ENCODE data around the gene PCSK4.
A peak's percentile ranks its signal among the peaks of the same experiment; 100 is the strongest.
"Not testable (repeated sequence)": the region's sequence is repeated elsewhere in the genome, so short reads cannot be mapped to it uniquely, and the experiment has no call there.

The PCSK4 gene

DNA sequence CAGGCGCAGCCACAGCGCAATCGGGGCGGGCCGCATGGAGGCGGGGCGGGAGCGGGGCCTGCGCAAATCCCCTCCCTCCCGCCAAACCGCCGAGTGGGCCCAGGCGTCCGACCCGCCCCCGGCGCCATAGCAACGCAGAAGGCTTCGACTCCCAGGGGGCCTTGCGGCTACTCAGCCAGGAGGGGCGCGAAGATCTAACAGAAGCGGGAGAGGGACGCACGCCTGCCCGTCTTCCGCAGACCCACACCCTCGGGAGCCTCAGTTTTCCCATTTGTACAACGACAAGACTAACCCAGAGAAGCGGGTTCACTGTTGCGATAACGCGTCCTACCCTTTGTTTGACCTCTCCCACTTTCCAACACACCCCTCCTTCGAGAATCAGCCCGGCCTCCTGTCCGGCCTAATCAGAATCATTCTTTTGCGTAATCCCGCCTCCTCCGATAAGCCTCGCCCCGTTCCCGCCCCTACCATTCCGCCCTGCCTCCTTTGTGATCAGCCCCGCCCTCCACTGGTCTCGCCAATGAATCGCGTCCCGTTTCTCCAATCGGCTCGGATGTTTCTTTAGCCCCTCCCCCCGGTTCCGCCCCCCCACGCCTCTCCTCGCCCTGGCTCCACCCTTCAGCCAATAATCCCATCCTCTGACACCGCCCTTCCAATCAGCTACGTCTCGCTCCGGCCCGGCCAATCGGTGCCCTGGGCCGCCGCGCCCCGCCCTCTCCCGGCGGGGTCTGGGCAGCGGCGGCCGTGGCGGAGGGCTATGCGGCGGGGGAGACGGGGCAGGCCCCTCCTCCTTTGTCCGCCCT, at the start of gene PCSK4:
PCSK4 (minus strand) TSS at position 40 of the 803 bp plus-strand sequence; CDS start at position 36, 4 bp downstream.
- DNase-seq (ENCODE audit: low read depth, low spot score), result peak; percentile 97

GRCh38 chr19:1539749-1540148, 49.6 kb upstream of the PCSK4 start:
- DNase-seq (ENCODE audit: low read depth, low spot score), result not testable (repeated sequence)

- DNase-seq (ENCODE audit: low read depth, low spot score), result no peak
Observed at GRCh38 chr19:1538978-1539377, 48.8 kb upstream of the PCSK4 start.

GRCh38 chr19:1535699-1536098, 45.5 kb upstream of the PCSK4 start:
- not testable (repeated sequence) for DNase-seq (ENCODE audit: low read depth, low spot score)

DNA sequence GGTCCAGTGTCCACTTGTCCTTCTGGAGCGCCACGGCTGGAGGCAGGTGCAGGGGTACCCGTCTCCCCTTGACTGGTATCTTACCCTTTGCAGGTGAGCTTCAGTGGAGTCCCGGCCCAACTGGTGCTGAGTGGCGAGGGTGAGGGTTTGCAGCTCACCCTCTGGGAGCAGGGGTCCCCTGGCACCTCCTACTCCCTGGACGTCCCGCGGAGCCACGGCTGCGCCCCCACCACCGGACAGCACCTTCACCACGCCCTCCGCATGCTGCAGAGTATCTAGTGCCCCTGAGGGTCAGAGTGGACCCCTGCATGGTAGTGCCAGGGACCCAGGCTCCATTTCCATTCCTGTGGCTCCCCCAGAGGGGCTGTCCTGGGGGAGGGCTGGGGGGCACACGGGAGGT, 44.8 kb upstream of the PCSK4 start:
- no peak for DNase-seq (ENCODE audit: low read depth, low spot score)

DNA sequence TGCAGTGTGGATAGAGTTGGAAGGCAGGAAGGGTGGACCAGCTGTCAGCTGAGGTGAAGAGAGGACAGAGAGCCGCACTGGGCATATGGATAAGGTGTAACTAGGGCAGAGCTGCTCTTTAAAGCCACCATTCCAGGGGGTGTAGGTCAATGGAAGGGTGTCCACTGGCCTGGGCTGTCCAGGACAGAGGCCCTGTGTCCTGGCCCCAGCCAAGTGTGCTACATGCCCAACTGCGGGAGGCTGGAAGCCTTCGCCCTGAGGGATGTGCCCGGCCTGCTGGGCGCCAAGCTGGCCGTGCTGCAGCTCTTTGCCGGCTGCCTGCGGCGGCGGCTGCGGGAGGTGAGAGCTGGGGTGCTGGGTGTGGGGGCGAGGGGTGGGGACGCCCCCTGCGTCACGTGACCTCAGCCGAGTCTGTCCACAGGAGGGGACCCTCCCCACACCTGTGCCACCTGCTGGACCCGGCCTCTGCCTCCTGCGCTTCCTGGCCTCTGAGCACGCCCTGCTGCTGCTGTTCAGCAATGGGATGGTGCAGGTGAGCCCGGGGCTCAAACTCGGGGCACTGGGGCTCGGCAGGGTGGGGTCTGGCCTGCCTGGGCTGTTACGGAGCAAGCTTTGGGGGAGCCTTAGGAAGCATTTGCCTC, 43.5 kb upstream of the PCSK4 start:
- no peak for DNase-seq (ENCODE audit: low read depth, low spot score)

DNA sequence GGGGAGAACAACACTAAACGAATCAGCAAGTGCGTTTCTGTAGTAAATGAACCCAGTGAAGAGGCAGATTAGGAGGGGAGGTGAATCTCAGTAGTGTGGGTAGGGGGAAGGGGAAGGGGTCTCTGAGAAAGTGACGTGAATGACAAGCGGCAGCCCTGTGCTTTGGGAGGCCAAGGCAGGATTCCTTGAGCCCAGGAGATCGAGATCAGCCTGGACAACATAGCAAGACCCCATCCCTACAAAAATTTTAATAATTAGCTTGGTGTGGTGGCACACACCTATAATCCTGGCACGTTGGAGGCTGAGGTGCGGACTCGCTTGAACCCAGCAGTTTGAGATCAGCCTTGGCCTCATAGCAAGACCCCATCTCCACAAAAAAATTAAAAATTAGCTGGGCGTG, 41.9 kb upstream of the PCSK4 start:
- no peak for DNase-seq (ENCODE audit: low read depth, low spot score)

- no peak for DNase-seq (ENCODE audit: low read depth, low spot score)
Observed at GRCh38 chr19:1531587-1531986, 41.4 kb upstream of the PCSK4 start.

- not testable (repeated sequence) for DNase-seq (ENCODE audit: low read depth, low spot score)
Observed at GRCh38 chr19:1530856-1531255, 40.7 kb upstream of the PCSK4 start.

DNA sequence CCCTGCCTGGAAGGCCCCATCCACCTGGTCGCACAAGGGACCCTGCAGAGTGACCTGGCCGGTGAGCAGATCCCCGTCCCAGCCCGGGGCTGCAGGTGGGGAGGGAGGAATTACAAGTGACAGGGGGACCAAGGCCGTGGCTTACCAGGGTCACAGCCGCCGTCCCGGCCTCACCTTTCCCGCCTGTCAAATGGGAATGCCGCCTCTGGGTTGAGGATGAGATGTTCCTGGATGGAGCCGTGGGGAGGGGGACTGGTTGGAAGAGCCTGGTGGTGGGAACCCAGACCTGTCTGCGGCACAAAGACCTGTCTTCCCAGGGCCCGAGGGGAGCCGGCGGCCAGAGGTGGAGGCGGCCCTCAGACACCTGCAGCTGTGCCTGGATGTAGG, 39.3 kb upstream of the PCSK4 start:
- no peak for DNase-seq (ENCODE audit: low read depth, low spot score)

DNA sequence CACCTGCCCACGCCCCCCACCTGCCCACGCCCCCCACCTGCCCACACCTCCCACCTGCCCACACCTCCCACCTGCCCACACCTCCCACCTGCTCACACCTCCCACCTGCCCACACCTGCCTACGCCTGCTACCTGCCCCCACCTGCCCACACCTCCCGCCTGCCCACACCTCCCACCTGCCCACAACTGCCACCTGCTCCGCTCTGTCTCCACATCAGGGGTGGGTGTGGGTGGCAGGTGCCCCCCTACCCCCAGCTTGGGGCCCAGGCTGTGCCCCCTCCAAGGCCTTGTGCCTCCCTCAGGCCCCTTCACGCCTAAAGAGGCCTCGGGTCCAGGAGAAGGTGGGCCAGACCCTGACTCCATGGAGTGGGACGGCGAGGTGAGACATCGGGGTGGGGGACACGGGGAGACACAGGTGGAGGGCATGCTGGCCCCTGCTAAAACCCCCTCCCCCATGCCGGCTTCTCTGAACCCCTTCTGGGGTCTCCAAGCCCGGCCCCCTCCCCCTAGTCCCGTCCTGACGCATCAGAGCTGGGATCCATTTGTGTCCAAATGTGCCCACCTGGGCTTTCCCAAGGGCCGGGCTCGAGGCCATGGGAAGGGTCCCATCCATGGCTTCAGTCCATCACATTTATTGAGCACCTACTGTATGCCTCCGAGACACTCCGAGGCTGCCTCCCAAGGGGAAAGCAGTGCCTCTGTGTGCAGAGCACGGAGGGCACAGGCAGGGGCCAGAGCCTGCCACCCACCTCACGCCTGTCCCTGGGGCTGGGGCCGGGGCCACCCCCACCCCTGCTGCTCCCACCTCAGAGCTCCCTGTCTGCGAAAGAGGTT, 38.7 kb upstream of the PCSK4 start:
- no peak for DNase-seq (ENCODE audit: low read depth, low spot score)

DNA sequence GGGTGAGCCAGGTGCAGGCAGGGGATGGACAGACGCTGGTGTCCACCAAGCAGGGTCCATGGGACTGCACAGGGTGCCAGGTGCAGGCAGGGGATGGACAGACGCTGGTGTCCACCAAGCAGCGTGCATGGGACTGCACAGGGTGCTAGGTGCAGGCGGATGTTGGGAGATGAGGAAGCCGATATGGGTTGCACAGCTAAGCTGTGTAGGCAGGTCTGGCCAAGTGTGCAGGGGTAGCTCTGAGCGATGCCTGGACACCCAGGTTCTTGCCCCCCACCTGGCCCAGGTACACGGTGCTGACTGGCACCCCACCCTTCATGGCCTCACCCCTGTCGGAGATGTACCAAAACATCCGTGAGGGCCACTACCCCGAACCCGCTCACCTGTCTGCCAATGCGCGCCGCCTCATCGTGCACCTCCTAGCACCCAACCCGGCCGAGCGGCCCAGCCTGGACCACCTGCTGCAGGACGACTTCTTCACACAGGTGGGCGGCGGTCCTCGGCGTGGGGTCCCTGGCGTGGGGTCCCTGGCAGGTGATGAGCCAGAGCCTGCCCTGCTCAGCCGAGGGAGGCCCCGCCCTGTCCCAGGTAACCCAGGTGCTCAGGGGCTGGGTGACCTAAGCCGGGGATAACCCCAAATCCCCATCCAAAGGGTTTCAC, 37.6 kb upstream of the PCSK4 start:
- DNase-seq (ENCODE audit: low read depth, low spot score), result no peak

GRCh38 chr19:1526979-1527649, 37.0 kb upstream of the PCSK4 start:
- no peak for DNase-seq (ENCODE audit: low read depth, low spot score)

DNA sequence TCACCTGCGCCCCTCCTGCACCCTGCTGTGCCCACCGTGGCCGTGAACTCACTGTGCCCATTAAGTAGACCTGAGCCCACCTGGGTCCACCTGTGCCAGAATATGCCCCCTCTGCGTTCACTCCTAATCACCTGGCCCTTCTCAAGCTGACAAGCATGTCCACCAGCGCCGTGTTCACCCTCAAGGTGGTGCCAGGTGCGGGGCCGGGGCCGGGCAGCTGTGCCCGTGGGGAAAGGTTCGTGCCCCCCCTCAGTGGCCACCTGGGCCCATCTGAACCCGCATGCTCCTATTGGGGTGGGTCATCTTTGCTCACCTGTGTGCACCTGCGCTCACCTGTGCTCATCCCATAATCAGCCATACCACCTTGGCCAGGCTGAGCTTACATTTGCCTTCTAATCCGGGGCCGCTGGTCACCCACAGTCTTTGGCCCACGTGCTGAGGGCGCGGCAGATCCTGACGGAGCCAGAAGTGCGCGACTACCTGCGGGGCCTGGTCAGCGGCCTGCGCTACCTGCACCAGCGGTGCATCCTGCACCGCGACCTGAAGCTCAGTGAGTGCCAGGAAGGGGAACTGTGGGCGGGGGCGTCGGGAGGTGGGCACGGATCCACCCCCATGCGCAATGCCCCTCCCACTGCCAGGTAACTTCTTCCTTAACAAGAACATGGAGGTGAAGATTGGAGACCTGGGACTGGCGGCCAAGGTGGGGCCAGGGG, 36.1 kb upstream of the PCSK4 start:
- no peak for DNase-seq (ENCODE audit: low read depth, low spot score)

DNA sequence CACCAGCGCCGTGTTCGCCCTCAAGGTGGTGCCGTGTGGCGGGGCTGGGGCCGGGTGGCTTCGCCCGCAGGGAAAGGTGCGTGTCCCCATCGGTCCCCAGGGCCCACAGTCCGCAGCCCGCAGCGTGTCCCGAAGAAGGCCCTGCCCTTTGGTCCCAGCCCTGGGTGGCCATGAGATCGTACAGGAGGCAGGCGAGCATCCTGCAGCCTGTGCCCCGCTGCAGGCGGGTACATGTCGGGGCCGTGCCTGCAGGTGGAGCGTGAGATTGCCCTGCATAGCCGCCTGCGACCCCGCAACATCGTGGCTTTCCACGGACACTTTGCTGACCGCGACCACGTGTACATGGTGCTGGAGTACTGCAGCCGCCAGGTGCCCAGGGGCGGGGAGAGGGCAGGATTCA, 35.2 kb upstream of the PCSK4 start:
- no peak for DNase-seq (ENCODE audit: low read depth, low spot score)

GRCh38 chr19:1524972-1525325, 34.8 kb upstream of the PCSK4 start:
- DNase-seq (ENCODE audit: low read depth, low spot score), result no peak

DNA sequence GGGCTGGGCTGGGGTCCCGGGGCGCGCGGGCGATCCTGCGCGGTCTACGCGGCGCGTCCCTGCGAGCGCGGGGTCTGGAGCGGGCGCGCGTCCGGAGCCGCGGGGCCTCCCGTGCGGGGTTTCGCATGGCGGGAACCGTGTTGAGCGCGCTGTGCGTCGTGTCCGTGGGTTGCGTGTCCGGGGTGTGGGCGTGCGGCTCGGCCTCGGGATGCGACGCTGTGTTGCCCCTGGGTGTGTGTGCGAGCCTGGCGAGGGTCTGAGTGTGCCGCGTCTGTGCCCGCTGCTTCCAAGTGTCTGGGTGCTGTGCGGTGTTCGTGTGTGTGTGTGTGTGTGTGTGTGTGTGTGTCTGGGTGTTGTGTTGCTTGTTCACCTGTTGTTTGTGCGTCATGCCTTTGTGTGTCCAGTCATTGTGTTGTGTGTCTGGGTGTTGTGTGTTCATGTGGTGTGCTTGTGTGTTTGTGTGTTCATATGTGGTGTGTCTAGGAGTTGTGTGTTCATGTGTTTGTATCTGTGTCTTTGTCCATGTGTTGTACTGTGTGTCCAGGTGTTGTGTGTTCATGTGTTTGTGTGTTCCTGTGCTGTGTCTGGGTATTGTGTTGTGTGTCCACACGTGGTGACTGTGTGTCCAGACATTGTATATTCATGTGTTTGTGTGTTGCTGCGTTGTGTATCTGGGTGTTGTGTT, 34.3 kb upstream of the PCSK4 start:
- no peak for DNase-seq (ENCODE audit: low read depth, low spot score)

GRCh38 chr19:1523412-1524286, 33.5 kb upstream of the PCSK4 start, which contains the start of gene PLK5:
PLK5 (plus strand) TSS chr19:1524077; CDS start chr19:1526997, 2,920 bp downstream.
- no peak for DNase-seq (ENCODE audit: low read depth, low spot score)

- no peak for DNase-seq (ENCODE audit: low read depth, low spot score)
Observed at GRCh38 chr19:1522838-1523237, 32.7 kb upstream of the PCSK4 start.

All from smooth muscle cell of the brain vasculature (primary cell).